ENCODE data around the gene VSIG4. TPM values are rescaled to one million over a fixed set of nuclear protein-coding genes. Genes with fewer than 3 reads are reported as not detected.

The VSIG4 gene
- total and polyA plus RNA-seq, 2 donors (not counting 1 experiment from before 2014, with no cell fraction given): 0.09 TPM; not detected in 1

GRCh38 chrX:66036231-66036630, 3.6 kb downstream of the VSIG4 start:
- Mint-ChIP-seq H3K27ac (no peak overlapping the region), H3K4me3 (no peak overlapping the region), H3K27me3 (no peaks in the 10 kb centered on the region), H3K9me3 (ENCODE audit: insufficient read depth) (no peaks in the 10 kb centered on the region), H3K4me1 (peaks cover 3% of the 10 kb centered on the region)
- Histone ChIP-seq H3K9ac (ENCODE audit: low read length) (no peak overlapping the region), H3K4me2 (replicated peaks; ENCODE audit: low read depth, low read length, poor library complexity, severe bottlenecking) (no peak overlapping the region), H3K4me3 (ENCODE audit: control extremely low read depth in 1 of 5, extremely low read depth in 1 of 5, insufficient read depth in 1 of 5, low read depth in 2 of 5, low read length in 4 of 5) (no peak overlapping the region), H3K36me3 (replicated peaks in 1 of 2; ENCODE audit: control extremely low read depth in 1 of 2, control insufficient read depth in 1 of 2, extremely low read depth in 1 of 2, insufficient read depth in 2 of 2, low read length in 1 of 2) (no peaks in the 10 kb centered on the region), H2AFZ (ENCODE audit: insufficient read depth, low read depth, low read length, poor library complexity, severe bottlenecking) (no peak overlapping the region), H3K27me3 (replicated peaks in 1 of 4; ENCODE audit: control extremely low read depth in 1 of 4, control insufficient read depth in 3 of 4, insufficient read depth in 4 of 4, low read length in 3 of 4) (no peaks in the 10 kb centered on the region), H3K9me3 (ENCODE audit: control extremely low read depth in 1 of 3, control insufficient read depth in 2 of 3, insufficient read depth in 1 of 3, low read length in 2 of 3) (no peaks in the 10 kb centered on the region), H3K79me2 (ENCODE audit: control insufficient read depth, insufficient read depth, low read length) (no peaks in the 10 kb centered on the region), H3K4me1 (ENCODE audit: control insufficient read depth in 2 of 2, insufficient read depth in 2 of 2, low read length in 2 of 2) (peaks cover 1 to 3% of the 10 kb centered on the region in 2 donors), H3K27ac (ENCODE audit: low read length in 2 of 2) (no peak overlapping the region), H4K20me1 (ENCODE audit: control insufficient read depth, insufficient read depth, low read length, poor library complexity, severe bottlenecking) (no peaks in the 10 kb centered on the region)
- WGBS (ENCODE audit: insufficient coverage): no CpG with 5 or more reads among the region's 1 CpG
- no peak for TF ChIP-seq EZH2 (IDR thresholded peaks at IDR 0.05; ENCODE audit: borderline replicate concordance, insufficient read depth, low read depth, low read length, poor library complexity, severe bottlenecking)
- TF ChIP-seq, protein P1, sequence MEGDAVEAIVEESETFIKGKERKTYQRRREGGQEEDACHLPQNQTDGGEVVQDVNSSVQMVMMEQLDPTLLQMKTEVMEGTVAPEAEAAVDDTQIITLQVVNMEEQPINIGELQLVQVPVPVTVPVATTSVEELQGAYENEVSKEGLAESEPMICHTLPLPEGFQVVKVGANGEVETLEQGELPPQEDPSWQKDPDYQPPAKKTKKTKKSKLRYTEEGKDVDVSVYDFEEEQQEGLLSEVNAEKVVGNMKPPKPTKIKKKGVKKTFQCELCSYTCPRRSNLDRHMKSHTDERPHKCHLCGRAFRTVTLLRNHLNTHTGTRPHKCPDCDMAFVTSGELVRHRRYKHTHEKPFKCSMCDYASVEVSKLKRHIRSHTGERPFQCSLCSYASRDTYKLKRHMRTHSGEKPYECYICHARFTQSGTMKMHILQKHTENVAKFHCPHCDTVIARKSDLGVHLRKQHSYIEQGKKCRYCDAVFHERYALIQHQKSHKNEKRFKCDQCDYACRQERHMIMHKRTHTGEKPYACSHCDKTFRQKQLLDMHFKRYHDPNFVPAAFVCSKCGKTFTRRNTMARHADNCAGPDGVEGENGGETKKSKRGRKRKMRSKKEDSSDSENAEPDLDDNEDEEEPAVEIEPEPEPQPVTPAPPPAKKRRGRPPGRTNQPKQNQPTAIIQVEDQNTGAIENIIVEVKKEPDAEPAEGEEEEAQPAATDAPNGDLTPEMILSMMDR (IDR thresholded peaks at IDR 0.05): no peak
- ATAC-seq (ENCODE audit: low read depth) (no peak), DNase-seq (no peak)
- intact Hi-C loops (cut with micrococcal nuclease): no loop called here
- ChIA-PET CTCF (interaction anchor here (1.3 kb wide), 1 partner anchor 9 kb away, joined by 5 read pairs; no protein-coding TSS in a partner anchor), POLR2A (no interaction called here)

- H3K4me3 ChIP-seq (ENCODE audit: control extremely low read depth in 1 of 5, extremely low read depth in 1 of 5, insufficient read depth in 1 of 5, low read depth in 2 of 5, low read length in 4 of 5): no peak overlapping the region
- DNase-seq: no peak
- H3K79me2 ChIP-seq (ENCODE audit: control insufficient read depth, insufficient read depth, low read length): no peaks in the 10 kb centered on the region
- ChIA-PET POLR2A (no interaction called here), CTCF (interaction anchor here (1.1 to 1.3 kb wide), 3 partner anchors 9 to 74 kb away, joined by 3 to 6 read pairs (median 5); no protein-coding TSS in a partner anchor)
- H3K27ac ChIP-seq (ENCODE audit: low read length in 2 of 2): no peak overlapping the region
- no peak for TF ChIP-seq EZH2 (IDR thresholded peaks at IDR 0.05; ENCODE audit: borderline replicate concordance, insufficient read depth, low read depth, low read length, poor library complexity, severe bottlenecking)
- TF ChIP-seq, protein P1 (IDR thresholded peaks at IDR 0.05): no peak
- ATAC-seq (ENCODE audit: low read depth): no peak
- Mint-ChIP-seq H3K4me3 (no peak overlapping the region), H3K9me3 (ENCODE audit: insufficient read depth) (no peaks in the 10 kb centered on the region), H3K27me3 (no peaks in the 10 kb centered on the region), H3K27ac (no peak overlapping the region), H3K4me1 (peaks cover 3% of the 10 kb centered on the region)
- no peak overlapping the region for H2AFZ ChIP-seq (ENCODE audit: insufficient read depth, low read depth, low read length, poor library complexity, severe bottlenecking)
- H3K4me2 ChIP-seq (replicated peaks; ENCODE audit: low read depth, low read length, poor library complexity, severe bottlenecking): no peak overlapping the region
- H3K4me1 ChIP-seq (ENCODE audit: control insufficient read depth in 2 of 2, insufficient read depth in 2 of 2, low read length in 2 of 2): peaks cover 7 to 9% of the 10 kb centered on the region in 2 donors
- H3K9ac ChIP-seq (ENCODE audit: low read length): no peak overlapping the region
- no peaks in the 10 kb centered on the region for H4K20me1 ChIP-seq (ENCODE audit: control insufficient read depth, insufficient read depth, low read length, poor library complexity, severe bottlenecking)
- H3K27me3 ChIP-seq (replicated peaks in 1 of 4; ENCODE audit: control extremely low read depth in 1 of 4, control insufficient read depth in 3 of 4, insufficient read depth in 4 of 4, low read length in 3 of 4): no peaks in the 10 kb centered on the region
- intact Hi-C loops (cut with micrococcal nuclease): no loop called here
- no peaks in the 10 kb centered on the region for H3K9me3 ChIP-seq (ENCODE audit: control extremely low read depth in 1 of 3, control insufficient read depth in 2 of 3, insufficient read depth in 1 of 3, low read length in 2 of 3)
- H3K36me3 ChIP-seq (replicated peaks in 1 of 2; ENCODE audit: control extremely low read depth in 1 of 2, control insufficient read depth in 1 of 2, extremely low read depth in 1 of 2, insufficient read depth in 2 of 2, low read length in 1 of 2): no peaks in the 10 kb centered on the region
Measured at GRCh38 chrX:66035667-66036066, 4.2 kb downstream of the VSIG4 start.
